ENCODE results near the gene C3orf38. TPM values are rescaled to one million over a fixed set of nuclear protein-coding genes. Genes with fewer than 3 reads are reported as not detected.

Gene C3orf38
- total and polyA plus RNA-seq, 2 experiments from 2014 or later = 22.2 to 30.5 TPM

GRCh38 chr3:88147261-88147660 is 2.5 kb upstream of the C3orf38 start:
- Mint-ChIP-seq H3K9me3 (no peaks in the 10 kb centered on the region), H3K27me3 (ENCODE audit: insufficient read depth, low read depth, poor library complexity) (peaks cover 10% of the 10 kb centered on the region), H3K4me3 (no peak overlapping the region; the same call in 2 of the 3 replicates), H3K36me3 (ENCODE audit: low read depth) (peaks cover 3% of the 10 kb centered on the region; the same call in 2 of the 3 replicates), H3K27ac (no peak overlapping the region), H3K4me1 (peaks cover 26% of the 10 kb centered on the region)
- no peaks in the 10 kb centered on the region for H3K36me3 ChIP-seq (ENCODE audit: insufficient read depth)
- TF ChIP-seq EZH2 (IDR thresholded peaks at IDR 0.05; ENCODE audit: low read depth, unreplicated experiment) (no peak), EZH2phosphoT487 (IDR thresholded peaks at IDR 0.05; ENCODE audit: unreplicated experiment) (no peak), ZNF331 (CRISPR knock-in tag; IDR thresholded peaks at IDR 0.05; ENCODE audit: low read depth) (no peak), JUNB (IDR thresholded peaks at IDR 0.05; ENCODE audit: unreplicated experiment) (no peak), NANOG (IDR thresholded peaks at IDR 0.05; ENCODE audit: borderline replicate concordance) (no peak), POLR2AphosphoS5 (IDR thresholded peaks at IDR 0.05; ENCODE audit: low read depth) (no peak), ZNF462 (CRISPR knock-in tag; IDR thresholded peaks at IDR 0.05) (no peak), CTCF (conservative IDR thresholded peaks at IDR 0.05; ENCODE audit: low read depth in 2 of 2) (no peak), REST (IDR thresholded peaks at IDR 0.05; ENCODE audit: unreplicated experiment) (no peak), ZNF114 (CRISPR knock-in tag; IDR thresholded peaks at IDR 0.05) (no peak), STAT1 (IDR thresholded peaks at IDR 0.05; ENCODE audit: unreplicated experiment) (no peak), CREB1 (CRISPR knock-in tag; IDR thresholded peaks at IDR 0.05; ENCODE audit: low read depth) (no peak), ETS1 (IDR thresholded peaks at IDR 0.05) (no peak)
- no peak overlapping the region for H3K4me3 ChIP-seq
- no peak for ATAC-seq
- H2AFZ ChIP-seq = no peak overlapping the region
- peaks cover 57% of the 10 kb centered on the region for H3K79me2 ChIP-seq (replicated peaks; ENCODE audit: insufficient read depth)
- H3F3A ChIP-seq (replicated peaks; ENCODE audit: low read depth) = no peaks in the 10 kb centered on the region
- no peak overlapping the region for H3K4me2 ChIP-seq
- no peaks in the 10 kb centered on the region for H3K27me3 ChIP-seq (ENCODE audit: insufficient read depth)
- H4K20me1 ChIP-seq (replicated peaks; ENCODE audit: insufficient read depth) = no peaks in the 10 kb centered on the region; the same call in 1 of the 2 replicates
- no peak for DNase-seq (ENCODE audit: low spot score)
- H3K9me2 ChIP-seq (ENCODE audit: insufficient read depth) = no peaks in the 10 kb centered on the region
- peaks cover 16% of the 10 kb centered on the region for H3K4me1 ChIP-seq (ENCODE audit: insufficient read depth)
- no peak overlapping the region for H3K27ac ChIP-seq (ENCODE audit: low read depth)

Data from GM23338 (cell line).